HCT116 (cell line): ENCODE results near the gene PASD1.

Source experiments
- CEBPB ChIP-seq: IDR thresholded peaks from 2 replicates; pipeline ENCODE4 v1.6.1; 2012; ENCODE audit warnings: low read depth
- EZH2 ChIP-seq: fragments of 200-600 bp; sonication (generic); IDR thresholded peaks from 2 replicates; pipeline ENCODE4 v1.6.1; 2017; ENCODE audit warnings: antibody characterized with exemption, mixed run types
- JUND ChIP-seq: IDR thresholded peaks from 2 replicates; pipeline ENCODE4 v1.6.1; 2012
- POLR2A ChIP-seq: IDR thresholded peaks from 2 replicates; pipeline ENCODE4 v1.7.0; 2011; ENCODE audit warnings: borderline replicate concordance; ENCODE audit not compliant: insufficient read depth, insufficient read length; ENCODE audit errors: extremely low read depth
- POLR2AphosphoS5 ChIP-seq: IDR thresholded peaks from 2 replicates; pipeline ENCODE4 v1.6.1; 2011; ENCODE audit warnings: mild to moderate bottlenecking, low read depth, low read length, moderate library complexity
- YY1 ChIP-seq: IDR thresholded peaks from 2 replicates; pipeline ENCODE4 v1.6.1; 2011; ENCODE audit warnings: low read length, low read depth, moderate library complexity, mild to moderate bottlenecking; ENCODE audit not compliant: insufficient replicate concordance; ENCODE audit errors: extremely low read depth
- TF ChIP-seq, protein P1 (sequence below), 3 experiments: fragments of 200-600 bp in 1 of 3; sonication (generic) in 1 of 3; IDR thresholded peaks in 2 of 3; conservative IDR thresholded peaks in 1 of 3; 2 replicates each; pipeline ENCODE4 v1.5.1; 2012 to 2017; ENCODE audit warnings: low read depth in 2 of 3, low read length in 2 of 3, antibody characterized with exemption in 1 of 3, borderline replicate concordance in 1 of 3, control low read depth in 1 of 3, mild to moderate bottlenecking in 1 of 3, mixed read lengths in 1 of 3, mixed run types in 1 of 3, moderate library complexity in 1 of 3; ENCODE audit not compliant: insufficient read depth in 1 of 3
- TF ChIP-seq, protein P2 (sequence below): IDR thresholded peaks from 2 replicates; pipeline ENCODE4 v1.6.1; 2011; ENCODE audit warnings: mild to moderate bottlenecking, low read length, moderate library complexity; ENCODE audit not compliant: insufficient replicate concordance; ENCODE audit errors: extremely low read depth

DNA sequence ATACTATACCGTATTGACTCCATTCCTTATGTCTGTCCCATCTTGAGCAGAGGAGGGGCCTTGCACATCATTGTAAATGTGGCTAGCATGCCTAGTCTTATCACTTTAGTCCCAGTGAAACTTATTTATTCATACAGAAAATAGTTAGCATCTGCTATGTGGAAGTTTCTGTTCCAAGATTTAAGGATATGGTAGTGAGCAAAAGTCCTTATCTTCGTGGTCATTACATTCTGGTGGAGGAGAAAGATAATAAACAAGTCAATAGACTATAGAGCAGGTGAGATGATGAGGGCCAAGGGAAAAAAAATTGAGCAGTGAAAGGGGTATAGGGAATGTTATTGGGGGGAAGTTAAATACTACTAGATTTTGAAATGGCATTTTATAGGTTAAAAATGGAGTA is 68.3 kb downstream of the PASD1 start:
- TF ChIP-seq, protein P1, sequence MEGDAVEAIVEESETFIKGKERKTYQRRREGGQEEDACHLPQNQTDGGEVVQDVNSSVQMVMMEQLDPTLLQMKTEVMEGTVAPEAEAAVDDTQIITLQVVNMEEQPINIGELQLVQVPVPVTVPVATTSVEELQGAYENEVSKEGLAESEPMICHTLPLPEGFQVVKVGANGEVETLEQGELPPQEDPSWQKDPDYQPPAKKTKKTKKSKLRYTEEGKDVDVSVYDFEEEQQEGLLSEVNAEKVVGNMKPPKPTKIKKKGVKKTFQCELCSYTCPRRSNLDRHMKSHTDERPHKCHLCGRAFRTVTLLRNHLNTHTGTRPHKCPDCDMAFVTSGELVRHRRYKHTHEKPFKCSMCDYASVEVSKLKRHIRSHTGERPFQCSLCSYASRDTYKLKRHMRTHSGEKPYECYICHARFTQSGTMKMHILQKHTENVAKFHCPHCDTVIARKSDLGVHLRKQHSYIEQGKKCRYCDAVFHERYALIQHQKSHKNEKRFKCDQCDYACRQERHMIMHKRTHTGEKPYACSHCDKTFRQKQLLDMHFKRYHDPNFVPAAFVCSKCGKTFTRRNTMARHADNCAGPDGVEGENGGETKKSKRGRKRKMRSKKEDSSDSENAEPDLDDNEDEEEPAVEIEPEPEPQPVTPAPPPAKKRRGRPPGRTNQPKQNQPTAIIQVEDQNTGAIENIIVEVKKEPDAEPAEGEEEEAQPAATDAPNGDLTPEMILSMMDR (IDR thresholded peaks at IDR 0.05 in 2 of 3, conservative IDR thresholded peaks at IDR 0.05 in 1 of 3; ENCODE audit: borderline replicate concordance in 1 of 3, insufficient read depth in 1 of 3, low read depth in 2 of 3, low read length in 2 of 3): no peak
- TF ChIP-seq EZH2 (no peak), YY1 (no peak), POLR2A (no peak), JUND (no peak), CEBPB (no peak), POLR2AphosphoS5 (no peak)
- TF ChIP-seq, protein P2, sequence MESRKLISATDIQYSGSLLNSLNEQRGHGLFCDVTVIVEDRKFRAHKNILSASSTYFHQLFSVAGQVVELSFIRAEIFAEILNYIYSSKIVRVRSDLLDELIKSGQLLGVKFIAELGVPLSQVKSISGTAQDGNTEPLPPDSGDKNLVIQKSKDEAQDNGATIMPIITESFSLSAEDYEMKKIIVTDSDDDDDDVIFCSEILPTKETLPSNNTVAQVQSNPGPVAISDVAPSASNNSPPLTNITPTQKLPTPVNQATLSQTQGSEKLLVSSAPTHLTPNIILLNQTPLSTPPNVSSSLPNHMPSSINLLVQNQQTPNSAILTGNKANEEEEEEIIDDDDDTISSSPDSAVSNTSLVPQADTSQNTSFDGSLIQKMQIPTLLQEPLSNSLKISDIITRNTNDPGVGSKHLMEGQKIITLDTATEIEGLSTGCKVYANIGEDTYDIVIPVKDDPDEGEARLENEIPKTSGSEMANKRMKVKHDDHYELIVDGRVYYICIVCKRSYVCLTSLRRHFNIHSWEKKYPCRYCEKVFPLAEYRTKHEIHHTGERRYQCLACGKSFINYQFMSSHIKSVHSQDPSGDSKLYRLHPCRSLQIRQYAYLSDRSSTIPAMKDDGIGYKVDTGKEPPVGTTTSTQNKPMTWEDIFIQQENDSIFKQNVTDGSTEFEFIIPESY: no peak
